Measurements from ENCODE around the gene NFIC. TPM values are rescaled to one million over a fixed set of nuclear protein-coding genes. Genes with fewer than 3 reads are reported as not detected.
A peak's percentile ranks its signal among the peaks of the same experiment; 100 is the strongest.
"Not testable (repeated sequence)": the region's sequence is repeated elsewhere in the genome, so short reads cannot be mapped to it uniquely, and the experiment has no call there.

Gene NFIC
- total RNA-seq, 4 donors from 2014 or later = 138 to 200 (median 160) TPM

DNA sequence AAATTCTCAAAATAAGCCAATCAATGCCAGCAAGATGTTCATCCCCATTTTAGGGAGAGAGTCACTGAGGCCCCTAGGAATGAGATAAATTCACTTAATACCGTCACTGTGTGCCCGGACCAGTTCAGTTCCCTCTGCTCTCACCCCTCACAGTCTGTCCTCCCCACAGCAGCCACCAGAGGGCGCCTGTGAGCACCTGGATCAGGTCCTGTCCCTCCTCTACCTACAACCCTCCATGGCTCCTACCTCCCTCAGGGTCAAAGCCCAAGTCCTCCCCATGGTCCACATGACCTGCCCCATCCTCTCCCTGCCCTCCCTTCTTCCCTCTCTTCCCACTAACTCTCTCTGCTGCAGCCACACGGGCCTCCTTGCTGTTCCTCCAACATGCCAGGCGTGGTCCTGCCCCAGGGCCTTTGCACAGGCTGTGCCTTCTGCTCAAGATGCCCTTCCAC is 42.0 kb upstream of the NFIC start:
- Histone ChIP-seq H3K27me3 (peaks cover 0 to 23% of the 10 kb centered on the region in 2 donors), H3K27ac (no peak overlapping the region), H3K9me3 (no peaks in the 10 kb centered on the region), H3K4me1 (no peaks in the 10 kb centered on the region), H3K4me3 (no peak overlapping the region), H3K36me3 (no peaks in the 10 kb centered on the region)
- TF ChIP-seq CTCF (IDR thresholded peaks at IDR 0.05) = peak; percentile 51 to 72 (median 66)
- TF ChIP-seq EP300 (IDR thresholded peaks at IDR 0.05) = no peak
- no peak for TF ChIP-seq POLR2A (IDR thresholded peaks at IDR 0.05)
- DNase-seq (ENCODE audit: low spot score in 2 of 2) = peak; percentile 55 to 69
- 34 to 44% methylated on average over 5 of the region's 5 CpGs for WGBS, 2 donors

GRCh38 chr19:3325451-3325850 is 40.9 kb upstream of the NFIC start:
- Histone ChIP-seq H3K4me1 (no peaks in the 10 kb centered on the region), H3K4me3 (no peak overlapping the region), H3K9me3 (no peaks in the 10 kb centered on the region), H3K27me3 (peaks cover 0 to 13% of the 10 kb centered on the region in 2 donors), H3K27ac (no peak overlapping the region), H3K36me3 (no peaks in the 10 kb centered on the region)
- 89 to 93% methylated on average over 1 of the region's 1 CpG for WGBS, 2 donors
- DNase-seq (ENCODE audit: low spot score in 2 of 2) = no peak
- TF ChIP-seq CTCF (IDR thresholded peaks at IDR 0.05) (no peak), EP300 (IDR thresholded peaks at IDR 0.05) (no peak), POLR2A (IDR thresholded peaks at IDR 0.05) (no peak)

DNA sequence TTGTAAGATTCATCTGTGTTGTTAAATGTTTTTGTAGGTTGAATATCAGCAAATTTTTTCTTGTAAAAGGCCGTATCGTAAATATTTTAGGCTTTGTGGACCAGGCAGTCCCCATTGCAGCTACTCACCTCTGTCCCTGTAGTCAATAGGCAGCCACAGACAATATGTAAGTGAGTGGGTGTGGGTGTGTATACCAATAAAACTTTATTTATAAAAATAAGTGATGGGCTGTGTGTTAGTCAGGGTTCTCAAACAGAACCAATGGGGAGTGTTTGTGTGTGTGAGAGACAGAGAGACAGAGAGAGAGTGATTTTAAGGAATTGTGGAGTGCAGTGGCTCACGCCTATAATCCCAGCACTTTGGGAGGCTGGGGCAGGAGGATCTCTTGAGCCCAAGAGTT is 37.6 kb upstream of the NFIC start:
- 98% methylated on average over 3 of the region's 3 CpGs for WGBS, 2 donors
- peaks cover 0 to 2% (median 0%) of the 10 kb centered on the region in 4 donors for H3K4me1 ChIP-seq
- no peaks in the 10 kb centered on the region for H3K36me3 ChIP-seq
- H3K4me3 ChIP-seq = no peak overlapping the region
- TF ChIP-seq EP300 (IDR thresholded peaks at IDR 0.05) = no peak
- no peak for TF ChIP-seq CTCF (IDR thresholded peaks at IDR 0.05)
- no peak for TF ChIP-seq POLR2A (IDR thresholded peaks at IDR 0.05)
- no peaks in the 10 kb centered on the region for H3K27me3 ChIP-seq
- no peaks in the 10 kb centered on the region for H3K9me3 ChIP-seq
- no peak overlapping the region for H3K27ac ChIP-seq
- DNase-seq (ENCODE audit: low spot score in 2 of 2) = no peak

DNA sequence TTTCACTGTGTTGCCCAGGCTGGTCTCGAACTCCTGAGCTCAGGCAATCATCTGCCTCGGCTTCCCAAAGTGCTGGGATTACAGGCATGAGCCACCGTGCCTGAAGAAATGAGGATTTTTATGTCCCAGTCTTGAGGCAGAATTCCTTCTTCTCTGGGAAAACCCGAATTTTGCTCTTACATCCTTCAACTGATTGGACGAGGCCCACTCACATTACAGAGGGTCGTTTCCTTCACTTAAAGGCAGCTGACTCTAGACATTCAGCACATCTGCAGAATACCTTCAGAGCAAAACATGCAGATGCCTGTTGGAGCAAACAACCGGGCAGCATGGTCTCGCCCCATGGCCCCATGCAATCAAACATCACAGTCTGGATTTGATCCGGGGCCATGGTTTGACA is 36.3 kb upstream of the NFIC start:
- H3K4me1 ChIP-seq = peaks cover 0 to 2% (median 1%) of the 10 kb centered on the region in 4 donors
- no peak for TF ChIP-seq POLR2A (IDR thresholded peaks at IDR 0.05)
- TF ChIP-seq CTCF (IDR thresholded peaks at IDR 0.05) = no peak
- no peak for TF ChIP-seq EP300 (IDR thresholded peaks at IDR 0.05)
- 84 to 88% methylated on average over 9 of the region's 9 CpGs for WGBS, 2 donors
- H3K9me3 ChIP-seq = no peaks in the 10 kb centered on the region
- H3K27me3 ChIP-seq = no peaks in the 10 kb centered on the region
- no peak overlapping the region for H3K27ac ChIP-seq
- DNase-seq (ENCODE audit: low spot score in 2 of 2) = no peak
- no peaks in the 10 kb centered on the region for H3K36me3 ChIP-seq
- H3K4me3 ChIP-seq = no peak overlapping the region

DNA sequence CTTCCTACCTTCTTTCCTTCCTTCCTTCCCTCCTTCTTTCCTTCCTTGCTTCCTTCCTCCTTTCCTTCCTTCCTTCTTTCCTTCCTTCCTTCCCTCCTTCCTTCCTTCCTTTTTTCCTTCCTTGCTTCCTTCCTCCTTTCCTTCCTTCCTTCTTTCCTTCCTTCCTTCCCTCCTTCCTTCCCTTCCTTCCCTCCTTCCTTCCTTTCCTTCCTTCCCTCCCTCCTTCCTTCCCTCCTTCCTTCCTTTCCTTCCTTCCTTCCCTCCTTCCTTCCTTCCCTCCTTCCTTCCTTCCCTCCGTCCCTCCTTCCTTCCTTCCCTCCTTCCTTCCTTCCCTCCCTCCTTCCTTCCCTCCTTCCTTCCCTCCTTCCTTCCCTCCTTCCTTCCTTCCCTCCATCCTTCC is 34.2 kb upstream of the NFIC start:
- H3K4me1 ChIP-seq = peaks cover 0 to 24% (median 21%) of the 10 kb centered on the region in 4 donors
- not testable (repeated sequence) for H3K27me3 ChIP-seq; H3K4me3 ChIP-seq; H3K9me3 ChIP-seq; H3K36me3 ChIP-seq; DNase-seq (ENCODE audit: low spot score in 2 of 2); H3K27ac ChIP-seq
- WGBS, 2 donors = no CpG with 5 or more reads among the region's 1 CpG

DNA sequence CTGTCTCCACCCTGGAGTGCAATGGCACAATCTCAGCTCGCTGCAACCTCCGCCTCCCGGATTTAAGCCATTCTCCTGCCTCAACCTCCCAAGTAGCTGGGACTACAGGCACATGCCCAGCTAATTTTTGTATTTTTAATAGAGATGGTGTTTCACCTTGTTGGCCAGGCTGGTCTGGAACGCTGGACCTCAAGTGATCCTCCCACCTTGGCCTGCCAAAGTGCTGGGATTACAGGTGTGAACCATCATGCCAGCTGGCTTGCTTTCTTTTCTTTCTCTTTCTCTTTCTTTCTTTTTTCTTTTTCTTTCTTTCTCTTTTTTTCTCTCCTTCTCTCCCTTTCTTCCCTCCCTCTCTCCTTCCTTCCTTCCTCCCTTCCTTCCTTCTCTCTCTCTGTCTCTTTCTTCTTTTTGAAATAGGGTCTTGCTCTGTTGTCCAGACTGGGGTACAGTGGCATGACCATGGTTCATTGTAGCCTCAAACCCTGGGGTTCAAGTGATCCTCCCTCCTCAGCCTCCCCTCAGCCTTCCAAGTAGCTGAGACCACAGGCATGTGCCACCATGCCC is 33.3 kb upstream of the NFIC start:
- Histone ChIP-seq H3K4me3 (no peak overlapping the region), H3K9me3 (no peaks in the 10 kb centered on the region), H3K27ac (no peak overlapping the region), H3K4me1 (peaks cover 0 to 33% (median 27%) of the 10 kb centered on the region in 4 donors), H3K27me3 (no peaks in the 10 kb centered on the region), H3K36me3 (no peaks in the 10 kb centered on the region)
- DNase-seq (ENCODE audit: low spot score in 2 of 2) = no peak
- no peak for TF ChIP-seq CTCF (IDR thresholded peaks at IDR 0.05)
- no peak for TF ChIP-seq POLR2A (IDR thresholded peaks at IDR 0.05)
- no peak for TF ChIP-seq EP300 (IDR thresholded peaks at IDR 0.05)
- WGBS, 2 donors = 48 to 72% methylated on average over 4 of the region's 4 CpGs

All from tibial nerve (tissue), 4 donors.